Kasumi-1 (cell line): ENCODE results near the gene DENND4B.
A peak's percentile ranks its signal among the peaks of the same experiment; 100 is the strongest.

Source experiments
- DNase-seq, 2 experiments: peaks; one replicate each; lab custom pipeline; 2025; lab: John Stamatoyannopoulos, UW

DENND4B gene

GRCh38 chr1:153945131-153945794 lies 1.3 kb downstream of the DENND4B start:
- DNase-seq = peak; percentile 92 to 93

GRCh38 chr1:153944827-153945117 lies 1.7 kb downstream of the DENND4B start:
- no peak for DNase-seq

- DNase-seq = no peak
Observed at GRCh38 chr1:153944005-153944826, 2.3 kb downstream of the DENND4B start.

- no peak for DNase-seq
Observed at GRCh38 chr1:153942766-153943549, 3.6 kb downstream of the DENND4B start.

GRCh38 chr1:153941826-153942725 lies 4.4 kb downstream of the DENND4B start:
- no peak for DNase-seq

GRCh38 chr1:153940756-153941155 lies 5.8 kb downstream of the DENND4B start:
- DNase-seq = no peak

GRCh38 chr1:153939476-153939875 lies 7.0 kb downstream of the DENND4B start:
- DNase-seq = no peak

GRCh38 chr1:153938996-153939395 lies 7.5 kb downstream of the DENND4B start:
- DNase-seq = no peak

GRCh38 chr1:153937331-153937730 lies 9.2 kb downstream of the DENND4B start:
- DNase-seq = no peak

GRCh38 chr1:153936011-153936802 lies 10.3 kb downstream of the DENND4B start:
- no peak for DNase-seq

GRCh38 chr1:153934746-153935145 lies 11.8 kb downstream of the DENND4B start:
- no peak for DNase-seq

GRCh38 chr1:153933955-153934354 lies 12.6 kb downstream of the DENND4B start:
- no peak for DNase-seq

- DNase-seq = no peak
Observed at GRCh38 chr1:153933430-153933829, 13.1 kb downstream of the DENND4B start.

GRCh38 chr1:153932156-153933131 lies 14.1 kb downstream of the DENND4B start:
- no peak for DNase-seq

- DNase-seq = no peak
Observed at GRCh38 chr1:153929981-153930948, 16.3 kb downstream of the DENND4B start.

GRCh38 chr1:153929426-153929825 lies 17.1 kb downstream of the DENND4B start:
- DNase-seq = no peak

GRCh38 chr1:153928791-153929341 lies 17.7 kb downstream of the DENND4B start:
- DNase-seq = no peak

GRCh38 chr1:153928245-153928644 lies 18.3 kb downstream of the DENND4B start:
- DNase-seq = no peak
